Neural progenitor cell (in vitro differentiated cells): Measurements from ENCODE around the gene CERK.

Experiments
- CTCF ChIP-seq: fragments of 200-600 bp; sonication (generic); IDR thresholded peaks from 2 replicates; pipeline ENCODE4 v1.5.1; 2017; ENCODE audit warnings: antibody characterized with exemption, mild to moderate bottlenecking
- EZH2 ChIP-seq: fragments of 200-600 bp; sonication (generic); IDR thresholded peaks from 2 replicates; pipeline ENCODE4 v1.6.1; 2017; ENCODE audit warnings: antibody characterized with exemption, mild to moderate bottlenecking, moderate library complexity
- EZH2phosphoT487 ChIP-seq: fragments of 200-600 bp; sonication (generic); IDR thresholded peaks from 2 replicates; pipeline ENCODE4 v1.6.1; 2017; ENCODE audit warnings: antibody characterized with exemption

DNA sequence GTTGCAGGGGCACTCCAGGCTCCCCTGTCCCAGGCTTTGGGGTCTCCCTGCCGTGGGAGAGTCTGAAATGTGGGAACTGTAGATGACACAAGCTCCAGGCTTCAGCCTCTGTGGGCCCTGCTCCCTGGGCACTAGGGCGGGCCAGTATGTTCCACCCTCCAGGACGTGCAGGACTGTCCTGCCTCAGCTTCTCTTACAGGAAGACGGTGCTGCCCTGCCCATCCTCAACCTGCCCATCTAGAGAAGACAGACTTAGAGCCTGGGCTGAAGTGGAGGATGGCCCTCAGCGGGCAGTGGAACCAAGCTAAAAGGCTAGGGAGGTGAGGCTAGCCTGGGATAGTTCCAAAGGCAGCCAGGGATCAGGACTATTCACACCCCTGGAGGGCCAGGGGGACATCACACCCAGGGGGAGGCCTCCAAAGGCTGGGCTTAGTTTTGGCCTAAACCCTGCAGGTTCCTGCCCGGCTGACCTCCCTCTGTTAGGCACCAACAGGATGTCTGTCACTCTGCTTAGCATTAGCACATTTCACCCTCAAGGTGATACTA lies 4.0 kb upstream of the CERK start:
- TF ChIP-seq CTCF (no peak), EZH2 (no peak), EZH2phosphoT487 (no peak)
